ENCODE results near the gene SMARCD3.

The SMARCD3 gene

DNA sequence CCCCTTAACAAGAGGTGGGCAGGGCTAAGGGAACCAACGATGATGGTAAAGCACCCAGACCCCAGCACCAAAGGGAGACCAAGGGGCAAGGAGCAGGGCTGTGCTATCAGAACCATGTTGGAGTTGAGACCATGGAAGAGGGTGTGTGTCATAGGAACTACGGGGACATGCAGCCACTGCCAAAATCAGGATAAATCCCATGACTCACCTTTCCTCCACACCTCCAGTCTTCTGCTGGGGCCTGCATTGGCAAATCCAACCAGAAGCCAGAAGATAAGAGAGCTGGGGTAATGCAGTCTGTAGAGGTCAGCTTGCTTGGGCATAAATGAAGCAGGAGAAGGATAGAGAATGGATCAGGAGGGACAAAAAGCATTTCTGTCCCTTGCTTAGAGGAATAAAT is 42.7 kb upstream of the SMARCD3 start:
- H3K4me2 ChIP-seq (ENCODE audit: low read length), result no peak overlapping the region
- no peaks in the 10 kb centered on the region for H4K20me1 ChIP-seq (ENCODE audit: insufficient read depth, low read length)
- H3F3A ChIP-seq (ENCODE audit: insufficient read depth, low read length), result no peaks in the 10 kb centered on the region
- no peak overlapping the region for H3K4me3 ChIP-seq (ENCODE audit: low read depth, low read length, poor library complexity, severe bottlenecking)
- TF ChIP-seq, protein P1, sequence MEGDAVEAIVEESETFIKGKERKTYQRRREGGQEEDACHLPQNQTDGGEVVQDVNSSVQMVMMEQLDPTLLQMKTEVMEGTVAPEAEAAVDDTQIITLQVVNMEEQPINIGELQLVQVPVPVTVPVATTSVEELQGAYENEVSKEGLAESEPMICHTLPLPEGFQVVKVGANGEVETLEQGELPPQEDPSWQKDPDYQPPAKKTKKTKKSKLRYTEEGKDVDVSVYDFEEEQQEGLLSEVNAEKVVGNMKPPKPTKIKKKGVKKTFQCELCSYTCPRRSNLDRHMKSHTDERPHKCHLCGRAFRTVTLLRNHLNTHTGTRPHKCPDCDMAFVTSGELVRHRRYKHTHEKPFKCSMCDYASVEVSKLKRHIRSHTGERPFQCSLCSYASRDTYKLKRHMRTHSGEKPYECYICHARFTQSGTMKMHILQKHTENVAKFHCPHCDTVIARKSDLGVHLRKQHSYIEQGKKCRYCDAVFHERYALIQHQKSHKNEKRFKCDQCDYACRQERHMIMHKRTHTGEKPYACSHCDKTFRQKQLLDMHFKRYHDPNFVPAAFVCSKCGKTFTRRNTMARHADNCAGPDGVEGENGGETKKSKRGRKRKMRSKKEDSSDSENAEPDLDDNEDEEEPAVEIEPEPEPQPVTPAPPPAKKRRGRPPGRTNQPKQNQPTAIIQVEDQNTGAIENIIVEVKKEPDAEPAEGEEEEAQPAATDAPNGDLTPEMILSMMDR (IDR thresholded peaks at IDR 0.05; ENCODE audit: low read length), result no peak
- TF ChIP-seq EZH2 (IDR thresholded peaks at IDR 0.05; ENCODE audit: borderline replicate concordance, low read length), result no peak
- H3K27me3 ChIP-seq (ENCODE audit: insufficient read depth, low read length), result peaks cover 10% of the 10 kb centered on the region; the same call in 1 of the 2 replicates
- no peaks in the 10 kb centered on the region for H3K9me2 ChIP-seq (ENCODE audit: low read depth, low read length)
- H3K79me2 ChIP-seq (ENCODE audit: insufficient read depth, low read length), result no peaks in the 10 kb centered on the region
- H2AFZ ChIP-seq (ENCODE audit: low read length), result no peak overlapping the region
- no peak overlapping the region for H3K27ac ChIP-seq (ENCODE audit: low read depth, low read length, poor library complexity, severe bottlenecking)
- H3K9ac ChIP-seq (ENCODE audit: low read length), result no peak overlapping the region
- peaks cover 1% of the 10 kb centered on the region for H3K4me1 ChIP-seq (ENCODE audit: insufficient read depth, low read length, severe bottlenecking)
- no peaks in the 10 kb centered on the region for H3K36me3 ChIP-seq (ENCODE audit: insufficient read depth, low read length)
- H3K9me3 ChIP-seq (ENCODE audit: low read length), result peaks cover 4% of the 10 kb centered on the region; the same call in 1 of the 2 replicates

DNA sequence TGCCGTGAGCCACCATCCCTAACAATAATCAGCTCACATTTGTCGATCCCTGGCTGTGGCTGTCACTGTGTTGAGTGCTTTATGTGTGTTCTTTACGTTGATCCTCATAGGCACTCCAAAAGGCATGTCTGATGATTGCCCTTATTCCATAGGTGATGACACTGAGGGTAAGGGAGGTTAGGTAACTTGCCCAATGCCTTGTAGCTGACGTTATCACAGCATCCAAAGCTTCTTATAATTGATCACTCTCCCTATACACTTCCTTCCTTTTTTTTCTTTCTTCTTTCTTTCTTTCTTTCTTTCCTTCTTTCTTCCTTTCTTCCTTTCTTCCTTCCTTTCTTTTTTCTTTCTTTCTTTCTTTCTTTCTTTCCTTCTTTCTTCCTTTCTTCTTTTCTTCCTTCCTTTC is 41.9 kb upstream of the SMARCD3 start:
- Histone ChIP-seq H4K20me1 (ENCODE audit: insufficient read depth, low read length) (no peaks in the 10 kb centered on the region), H3K36me3 (ENCODE audit: insufficient read depth, low read length) (no peaks in the 10 kb centered on the region), H3K79me2 (ENCODE audit: insufficient read depth, low read length) (no peaks in the 10 kb centered on the region), H3K4me2 (ENCODE audit: low read length) (no peak overlapping the region), H3K9me3 (ENCODE audit: low read length) (0 out of 2 replicates have a peak, but pooled peaks cover 4% of the 10 kb centered on the region), H3K27me3 (ENCODE audit: insufficient read depth, low read length) (peaks cover 10% of the 10 kb centered on the region; the same call in 1 of the 2 replicates), H3K4me3 (ENCODE audit: low read depth, low read length, poor library complexity, severe bottlenecking) (no peak overlapping the region), H2AFZ (ENCODE audit: low read length) (no peak overlapping the region), H3K9me2 (ENCODE audit: low read depth, low read length) (no peaks in the 10 kb centered on the region), H3K9ac (ENCODE audit: low read length) (no peak overlapping the region), H3K4me1 (ENCODE audit: insufficient read depth, low read length, severe bottlenecking) (peaks cover 9% of the 10 kb centered on the region), H3K27ac (ENCODE audit: low read depth, low read length, poor library complexity, severe bottlenecking) (no peak overlapping the region), H3F3A (ENCODE audit: insufficient read depth, low read length) (no peaks in the 10 kb centered on the region)
- no peak for TF ChIP-seq EZH2 (IDR thresholded peaks at IDR 0.05; ENCODE audit: borderline replicate concordance, low read length)
- TF ChIP-seq, protein P1 (IDR thresholded peaks at IDR 0.05; ENCODE audit: low read length), result no peak

DNA sequence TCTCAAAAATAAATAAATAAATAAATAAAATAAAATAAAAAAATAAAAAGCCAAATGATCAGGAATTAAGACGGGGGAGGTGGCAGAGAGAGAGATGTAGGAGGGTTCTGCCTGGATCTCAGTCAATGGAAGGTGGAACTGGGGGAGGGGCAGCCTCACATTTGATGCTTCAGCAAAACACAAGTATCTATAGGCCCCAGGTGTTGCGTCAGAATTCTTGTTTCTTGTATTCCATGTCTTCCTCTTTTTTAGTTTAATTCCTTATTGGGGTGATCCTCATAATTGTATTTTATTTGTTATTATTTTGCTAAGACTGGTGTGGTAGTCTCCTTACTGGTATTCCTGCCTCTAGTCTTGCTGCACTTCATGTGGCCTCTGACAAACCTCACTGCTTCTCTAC is 41.4 kb upstream of the SMARCD3 start:
- no peak overlapping the region for H2AFZ ChIP-seq (ENCODE audit: low read length)
- TF ChIP-seq EZH2 (IDR thresholded peaks at IDR 0.05; ENCODE audit: borderline replicate concordance, low read length), result no peak
- TF ChIP-seq, protein P1 (IDR thresholded peaks at IDR 0.05; ENCODE audit: low read length), result no peak
- H3K4me2 ChIP-seq (ENCODE audit: low read length), result no peak overlapping the region
- 0 out of 2 replicates have a peak, but pooled peaks cover 4% of the 10 kb centered on the region for H3K9me3 ChIP-seq (ENCODE audit: low read length)
- no peak overlapping the region for H3K27ac ChIP-seq (ENCODE audit: low read depth, low read length, poor library complexity, severe bottlenecking)
- H3K79me2 ChIP-seq (ENCODE audit: insufficient read depth, low read length), result no peaks in the 10 kb centered on the region
- no peaks in the 10 kb centered on the region for H3K9me2 ChIP-seq (ENCODE audit: low read depth, low read length)
- peaks cover 14% of the 10 kb centered on the region for H3K4me1 ChIP-seq (ENCODE audit: insufficient read depth, low read length, severe bottlenecking)
- H3K9ac ChIP-seq (ENCODE audit: low read length), result no peak overlapping the region
- no peaks in the 10 kb centered on the region for H4K20me1 ChIP-seq (ENCODE audit: insufficient read depth, low read length)
- H3K27me3 ChIP-seq (ENCODE audit: insufficient read depth, low read length), result peaks cover 10% of the 10 kb centered on the region; the same call in 1 of the 2 replicates
- H3K4me3 ChIP-seq (ENCODE audit: low read depth, low read length, poor library complexity, severe bottlenecking), result no peak overlapping the region
- no peaks in the 10 kb centered on the region for H3F3A ChIP-seq (ENCODE audit: insufficient read depth, low read length)
- H3K36me3 ChIP-seq (ENCODE audit: insufficient read depth, low read length), result no peaks in the 10 kb centered on the region
